ENCODE measurements around the gene CHCHD5.
"Not testable (repeated sequence)": the region's sequence is repeated elsewhere in the genome, so short reads cannot be mapped to it uniquely, and the experiment has no call there.

The CHCHD5 gene
- total RNA-seq = 3.3 to 5.7 (median 5.0) reads per million in 4 donors

GRCh38 chr2:112584134-112584890, at the start of gene CHCHD5:
CHCHD5 (plus strand) TSS chr2:112584609; CDS start chr2:112584648, 39 bp downstream.
- peak; percentile 83 to 98 (median 93) for DNase-seq

DNA sequence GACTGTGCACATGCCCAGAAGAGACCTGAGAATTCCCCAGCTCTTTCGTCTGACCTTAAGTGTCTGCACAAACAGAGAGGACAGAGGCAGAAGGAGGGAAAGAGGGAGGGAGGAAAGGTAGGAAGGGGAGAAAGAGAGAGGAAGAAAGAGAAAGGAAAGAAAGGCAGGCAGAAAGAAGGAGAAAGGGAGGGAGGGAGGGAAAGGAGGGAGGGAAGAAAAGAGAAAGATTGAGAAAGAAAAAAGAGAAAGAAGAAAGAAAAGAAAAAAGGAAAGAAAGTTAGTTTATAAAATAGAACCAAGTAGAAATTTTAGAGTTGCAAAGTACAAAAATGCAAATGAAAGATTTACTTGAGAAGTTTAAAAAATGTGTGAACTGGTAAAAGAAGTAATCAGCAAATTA, 49.6 kb upstream of the CHCHD5 start:
- no peak for DNase-seq

GRCh38 chr2:112536665-112537064, 47.7 kb upstream of the CHCHD5 start:
- DNase-seq = not testable (repeated sequence)

GRCh38 chr2:112539306-112539705, 45.1 kb upstream of the CHCHD5 start:
- no peak for DNase-seq

DNA sequence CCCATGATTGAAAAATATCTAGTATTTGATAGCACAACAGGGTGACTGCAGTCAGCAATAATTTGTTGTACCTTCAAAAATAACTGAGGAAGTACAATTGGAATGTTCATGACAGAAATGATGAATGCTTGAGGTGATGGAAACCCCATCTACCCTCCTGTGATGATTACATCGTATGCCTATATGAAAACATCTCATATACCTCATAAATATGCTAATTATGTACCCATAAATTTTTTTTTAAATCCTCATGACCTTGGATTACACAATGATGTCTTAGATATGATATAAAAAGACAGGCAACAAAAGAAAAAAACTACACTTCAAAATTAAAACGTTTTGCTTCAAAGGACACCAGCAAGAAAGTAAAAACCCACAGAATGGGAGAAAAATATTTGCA, 43.5 kb upstream of the CHCHD5 start:
- no peak for DNase-seq

DNA sequence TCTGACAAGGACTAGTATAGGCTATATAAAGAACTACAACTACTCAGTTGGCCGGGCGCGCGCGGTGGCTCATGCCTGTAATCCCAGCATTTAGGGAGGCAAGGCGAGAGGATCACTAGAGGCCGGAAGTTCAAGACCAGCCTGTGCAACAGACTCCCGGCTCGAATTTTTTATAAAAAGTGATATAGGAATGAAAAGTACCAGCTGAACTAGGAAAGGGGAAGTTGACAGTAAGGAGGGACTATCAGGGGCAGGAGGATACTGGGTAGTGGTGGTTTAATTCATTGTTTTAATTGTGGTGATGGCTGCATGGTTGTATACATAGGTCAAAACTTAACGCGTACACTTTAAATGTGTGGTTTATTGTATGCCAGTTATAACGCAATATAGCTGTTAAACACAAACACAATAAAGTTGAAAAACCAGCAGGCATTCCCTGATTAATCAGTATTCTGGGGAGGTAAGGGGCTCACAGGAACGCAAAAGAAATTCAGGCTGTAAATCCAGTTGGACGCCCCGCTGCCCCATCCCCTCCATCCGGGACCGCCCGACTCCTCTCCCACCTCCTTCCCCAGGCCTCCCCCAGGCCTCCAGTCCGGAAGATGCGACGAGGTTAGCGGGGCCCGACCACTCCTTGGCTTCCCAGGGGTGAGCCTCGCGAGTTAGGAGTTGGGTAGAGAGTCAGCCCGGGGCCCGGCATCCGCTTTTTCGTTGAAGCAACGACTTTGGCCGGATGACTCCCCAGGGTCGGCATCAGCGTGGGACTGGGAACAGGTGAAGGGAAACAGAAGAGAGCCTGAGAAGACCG, 42.9 kb upstream of the CHCHD5 start:
- DNase-seq = peak in 2 of 5 donors; percentile 25 to 81

DNA sequence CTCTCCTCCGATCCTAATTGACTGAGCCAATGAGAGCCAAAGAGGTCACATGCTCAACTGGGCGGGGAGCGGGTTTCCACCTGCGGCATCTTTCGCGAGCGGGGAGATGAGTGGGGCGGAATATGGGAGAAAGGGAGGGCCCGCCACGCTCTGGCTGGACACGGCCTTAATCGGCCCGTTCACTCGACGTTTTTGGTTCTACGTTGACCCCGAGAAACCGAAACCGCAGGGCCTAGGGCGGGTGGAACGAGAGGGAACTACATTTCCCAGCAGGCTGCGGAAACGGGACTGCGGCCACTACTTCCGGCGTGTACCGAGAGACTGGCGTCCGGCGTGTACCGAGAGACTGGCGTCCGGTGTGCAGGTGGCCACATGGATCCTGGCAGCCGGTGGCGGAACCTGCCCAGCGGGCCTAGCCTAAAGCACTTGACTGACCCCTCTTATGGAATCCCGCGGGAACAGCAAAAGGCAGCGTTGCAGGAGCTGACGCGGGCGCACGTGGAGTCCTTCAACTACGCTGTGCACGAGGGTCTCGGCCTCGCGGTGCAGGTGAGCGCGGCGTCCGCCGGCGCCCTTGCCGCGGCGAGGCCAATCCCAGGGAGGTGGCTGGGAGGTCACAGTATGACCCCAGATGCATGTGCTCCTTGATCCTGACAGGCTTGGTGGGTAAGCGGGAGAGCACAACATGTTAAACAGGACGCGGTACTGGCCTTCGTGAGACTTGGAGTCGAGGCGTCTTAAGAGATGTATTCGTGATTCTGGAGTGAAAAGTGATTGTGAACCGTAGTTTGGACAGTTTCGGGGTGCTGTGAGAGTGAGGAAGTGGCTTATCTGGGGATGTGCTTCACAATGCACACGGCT, 42.1 kb upstream of the CHCHD5 start, which contains the start of gene POLR1B:
Gene POLR1B (plus strand): TSS at position 343 of the 861 bp plus-strand sequence. CDS start 30 bp downstream, at position 373.
- peak; percentile 34 to 83 (median 60) for DNase-seq

DNA sequence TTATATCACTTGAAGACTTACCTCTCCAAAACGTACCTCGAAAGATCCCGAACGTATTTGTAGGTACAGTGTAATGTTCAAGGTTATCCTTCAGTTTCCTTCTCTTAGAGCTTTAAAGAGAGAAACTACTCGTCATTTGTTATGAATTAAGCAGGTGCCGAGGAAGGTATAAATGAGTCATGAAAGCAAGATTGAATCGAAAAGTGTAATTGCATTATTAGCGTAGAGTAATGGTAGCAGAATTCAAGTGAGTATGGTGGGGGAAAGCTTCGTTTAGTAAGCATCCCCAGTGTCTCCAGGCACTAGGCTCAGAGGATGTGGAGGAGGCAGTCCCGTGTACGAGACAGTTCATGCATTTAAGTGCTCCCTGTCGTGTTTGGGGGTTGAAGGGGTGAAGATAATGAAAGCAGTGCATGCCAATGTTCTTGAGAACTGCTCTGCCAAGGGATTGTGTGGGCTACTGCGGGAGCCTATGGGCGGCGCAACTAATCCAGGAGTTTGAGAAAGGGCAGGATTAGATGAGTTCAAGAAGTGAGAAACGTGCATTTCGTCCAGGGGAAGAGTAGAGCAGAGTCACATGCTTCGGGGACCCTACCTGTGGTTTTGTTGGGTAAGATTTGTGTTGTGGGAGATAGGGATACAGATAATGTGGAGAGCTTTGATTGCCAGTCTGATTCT, 41.3 kb upstream of the CHCHD5 start:
- peak in 1 of 5 donors; percentile 33 for DNase-seq

- no peak for DNase-seq
Measured at GRCh38 chr2:112547333-112547732, 37.1 kb upstream of the CHCHD5 start.

GRCh38 chr2:112548980-112549379, 35.4 kb upstream of the CHCHD5 start:
- DNase-seq = no peak

- DNase-seq = peak in 1 of 5 donors; percentile 56
Measured at GRCh38 chr2:112566104-112566503, 18.3 kb upstream of the CHCHD5 start.

DNA sequence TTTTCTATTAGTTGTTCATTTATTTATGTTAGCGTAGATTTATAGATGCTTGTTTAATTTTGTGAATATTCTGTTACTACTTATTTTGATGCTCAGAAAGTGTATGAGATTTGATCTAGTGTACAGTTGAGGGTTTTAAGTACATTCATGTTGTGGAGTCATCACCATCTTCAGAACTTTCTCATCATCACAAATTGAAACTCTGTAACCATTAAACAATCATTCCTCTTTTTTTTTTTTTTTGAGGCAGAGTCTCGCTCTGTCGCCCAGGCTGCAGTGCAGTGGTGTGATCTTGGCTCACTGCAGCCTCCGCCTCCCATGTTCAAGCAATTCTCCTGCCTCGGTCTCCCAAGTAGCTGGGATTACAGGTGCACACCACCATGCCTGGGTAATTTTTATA, 17.9 kb upstream of the CHCHD5 start:
- not testable (repeated sequence) for DNase-seq

DNA sequence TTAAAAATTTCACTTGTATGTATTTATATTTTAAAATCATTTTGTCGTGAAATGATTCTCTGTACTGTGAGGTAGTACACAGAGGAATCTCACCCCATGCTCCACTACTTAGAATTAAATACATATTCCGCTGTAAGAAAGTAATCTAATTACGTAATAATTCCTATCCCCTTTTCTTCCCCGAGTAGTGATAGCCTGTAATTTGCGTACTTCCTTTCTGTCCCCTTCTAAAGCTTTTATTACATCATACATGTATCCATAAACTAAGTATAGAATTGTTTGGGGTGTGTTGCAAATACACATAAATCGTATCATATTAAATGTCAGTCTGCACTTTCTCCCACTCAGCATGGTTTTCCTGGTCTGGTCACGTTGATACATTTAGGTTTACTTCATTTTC, 12.4 kb upstream of the CHCHD5 start:
- DNase-seq = no peak

GRCh38 chr2:112577756-112578155, 6.7 kb upstream of the CHCHD5 start:
- DNase-seq = no peak

GRCh38 chr2:112579241-112579640, 5.2 kb upstream of the CHCHD5 start:
- no peak for DNase-seq

- DNase-seq = no peak
Measured at GRCh38 chr2:112580084-112580483, 4.3 kb upstream of the CHCHD5 start.

DNA sequence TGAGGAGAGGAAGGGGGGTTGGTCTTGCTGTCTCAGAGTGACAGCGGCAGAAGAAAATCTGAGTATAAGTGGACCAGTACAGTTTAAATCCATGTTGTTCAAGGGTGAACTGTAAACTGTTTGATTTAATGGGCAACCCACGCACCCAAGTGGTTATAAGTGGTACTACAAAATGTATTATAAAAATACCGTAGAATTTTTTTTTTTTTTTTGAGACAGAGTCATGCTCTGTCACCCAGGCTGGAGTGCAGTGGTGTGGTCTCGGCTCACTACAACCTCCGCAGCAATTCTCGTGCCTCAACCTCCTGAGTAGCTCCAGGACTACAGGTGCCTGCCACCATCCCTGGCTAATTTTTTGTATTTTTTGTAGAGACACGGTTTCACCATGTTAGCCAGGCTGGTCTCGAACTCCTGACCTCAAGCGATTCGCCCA, 2.1 kb upstream of the CHCHD5 start:
- DNase-seq = peak in 3 of 5 donors; percentile 13 to 68 (median 27)

DNA sequence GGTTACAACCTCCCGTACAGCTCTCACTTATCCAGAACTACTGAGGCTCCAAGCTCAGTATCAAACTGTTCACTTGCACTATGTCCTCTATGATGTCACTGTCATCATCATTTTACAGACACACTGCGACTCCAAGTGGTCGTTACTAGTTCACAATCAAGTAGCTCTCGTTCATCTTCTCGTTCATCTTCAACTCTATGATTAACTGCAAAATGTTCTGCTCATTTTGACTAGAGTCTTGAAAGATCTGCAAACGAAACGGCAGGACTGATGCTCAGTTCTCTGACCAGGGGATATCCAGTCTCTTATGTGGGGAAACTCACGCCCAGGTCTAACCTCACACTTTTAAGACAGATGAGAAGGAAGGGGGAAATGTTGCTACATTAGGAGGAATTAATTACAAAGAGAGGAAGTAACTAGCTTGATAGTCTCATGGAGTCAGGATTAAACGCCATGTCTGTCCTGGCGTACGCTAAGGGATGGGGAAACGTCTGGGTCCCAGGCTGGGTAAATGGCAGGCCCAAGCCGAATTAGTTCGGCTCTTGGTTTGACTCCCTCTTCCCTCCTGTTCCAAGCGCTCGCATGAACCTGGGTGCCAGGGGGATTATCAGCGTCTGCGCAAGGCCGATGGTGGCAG, 794 bp upstream of the CHCHD5 start:
- DNase-seq = peak in 1 of 5 donors; percentile 34

DNA sequence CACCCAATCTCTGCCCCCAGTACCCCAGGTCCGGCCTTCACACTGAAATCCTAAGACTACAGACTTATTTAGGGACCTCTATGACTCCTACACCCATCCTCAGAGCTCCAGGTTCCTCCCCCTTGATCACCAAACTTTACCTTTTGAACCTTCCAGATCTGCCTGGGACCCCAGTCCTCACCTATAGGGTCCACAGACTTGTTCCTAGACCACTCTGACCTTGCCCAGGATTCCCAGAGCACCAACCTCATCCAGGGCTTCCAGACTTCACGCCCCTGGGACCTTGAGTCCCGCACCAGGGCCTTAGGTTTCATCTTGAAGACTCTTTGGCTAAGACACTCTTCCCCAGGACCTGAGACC, 462 bp downstream of the CHCHD5 start:
- no peak for DNase-seq

- DNase-seq = no peak
Measured at GRCh38 chr2:112585400-112585799, 991 bp downstream of the CHCHD5 start.

- no peak for DNase-seq
Measured at GRCh38 chr2:112585873-112586464, 1.6 kb downstream of the CHCHD5 start.

Data from T-helper 1 cell (primary cell).